ENCODE data around the gene SVBP.

DNA sequence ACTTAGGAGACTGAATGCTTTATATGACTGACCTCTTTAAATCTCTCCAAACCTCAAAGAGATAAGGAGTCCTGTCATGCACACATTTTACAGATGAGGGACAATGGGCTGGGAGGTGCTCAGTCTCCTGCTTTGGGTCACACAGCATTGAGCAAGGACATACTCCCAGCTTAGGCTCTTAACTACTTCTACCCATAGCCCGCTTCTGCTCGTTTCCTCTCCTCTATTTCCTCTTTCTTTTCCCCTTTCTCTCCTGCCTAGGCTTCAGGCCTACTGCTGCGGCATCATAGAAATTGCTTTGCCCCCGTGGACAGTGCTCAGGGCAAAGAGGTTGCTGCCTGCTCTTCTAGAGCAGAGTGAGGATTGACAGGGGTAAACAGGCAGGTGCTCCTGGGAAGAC is 16.8 kb upstream of the SVBP start:
- TF ChIP-seq EZH2 (IDR thresholded peaks at IDR 0.05; ENCODE audit: borderline replicate concordance, insufficient read depth, low read depth, low read length, poor library complexity, severe bottlenecking) = no peak
- TF ChIP-seq, protein P1, sequence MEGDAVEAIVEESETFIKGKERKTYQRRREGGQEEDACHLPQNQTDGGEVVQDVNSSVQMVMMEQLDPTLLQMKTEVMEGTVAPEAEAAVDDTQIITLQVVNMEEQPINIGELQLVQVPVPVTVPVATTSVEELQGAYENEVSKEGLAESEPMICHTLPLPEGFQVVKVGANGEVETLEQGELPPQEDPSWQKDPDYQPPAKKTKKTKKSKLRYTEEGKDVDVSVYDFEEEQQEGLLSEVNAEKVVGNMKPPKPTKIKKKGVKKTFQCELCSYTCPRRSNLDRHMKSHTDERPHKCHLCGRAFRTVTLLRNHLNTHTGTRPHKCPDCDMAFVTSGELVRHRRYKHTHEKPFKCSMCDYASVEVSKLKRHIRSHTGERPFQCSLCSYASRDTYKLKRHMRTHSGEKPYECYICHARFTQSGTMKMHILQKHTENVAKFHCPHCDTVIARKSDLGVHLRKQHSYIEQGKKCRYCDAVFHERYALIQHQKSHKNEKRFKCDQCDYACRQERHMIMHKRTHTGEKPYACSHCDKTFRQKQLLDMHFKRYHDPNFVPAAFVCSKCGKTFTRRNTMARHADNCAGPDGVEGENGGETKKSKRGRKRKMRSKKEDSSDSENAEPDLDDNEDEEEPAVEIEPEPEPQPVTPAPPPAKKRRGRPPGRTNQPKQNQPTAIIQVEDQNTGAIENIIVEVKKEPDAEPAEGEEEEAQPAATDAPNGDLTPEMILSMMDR (IDR thresholded peaks at IDR 0.05) = no peak
